HL-60/S4 treated with retinoic acid at 250 ng/mL for 4 days and 3 days (cell line): ENCODE results near the gene PRICKLE4.

Experiments
- in situ Hi-C: fragments of 300-500 bp; cut with MboI; formaldehyde crosslinking; loops from 2 replicates; pipeline ENCODE4 v1.7.0; 2022; ENCODE audit warnings: low sequenced_read_pairs

PRICKLE4 gene

GRCh38 chr6:41780551-41781365 lies at the start of gene PRICKLE4:
TSS of gene PRICKLE4 (plus strand) at chr6:41780782. CDS start at chr6:41783474, 2,692 bp downstream.
- in situ Hi-C loops, result loop anchor here (10.0 kb wide), 1 partner anchor 264 kb away; no protein-coding TSS in a partner anchor

GRCh38 chr6:41731561-41732086 lies 49.0 kb upstream of the PRICKLE4 start:
- in situ Hi-C loops, result no loop called here

- in situ Hi-C loops, result no loop called here
These were observed 48.4 kb upstream of the PRICKLE4 start for GRCh38 chr6:41732149-41732548.

- in situ Hi-C loops, result no loop called here
These were observed 47.8 kb upstream of the PRICKLE4 start for GRCh38 chr6:41732591-41733359.

GRCh38 chr6:41733360-41733706 lies 47.2 kb upstream of the PRICKLE4 start:
- in situ Hi-C loops, result no loop called here

- in situ Hi-C loops, result no loop called here
These were observed 46.6 kb upstream of the PRICKLE4 start for GRCh38 chr6:41733707-41734665.

- in situ Hi-C loops, result no loop called here
These were observed 45.7 kb upstream of the PRICKLE4 start for GRCh38 chr6:41734666-41735426.

- in situ Hi-C loops, result no loop called here
These were observed 45.0 kb upstream of the PRICKLE4 start, which contains the start of gene TFEB for GRCh38 chr6:41735427-41736185. TSS of gene TFEB (minus strand) at chr6:41735608. CDS start at chr6:41691213, 44,395 bp downstream.

- in situ Hi-C loops, result no loop called here
These were observed 44.3 kb upstream of the PRICKLE4 start for GRCh38 chr6:41736186-41736733.

- in situ Hi-C loops, result no loop called here
These were observed 43.6 kb upstream of the PRICKLE4 start for GRCh38 chr6:41736800-41737555.

- in situ Hi-C loops, result no loop called here
These were observed 42.9 kb upstream of the PRICKLE4 start for GRCh38 chr6:41737591-41738130.

GRCh38 chr6:41739041-41739440 lies 41.5 kb upstream of the PRICKLE4 start:
- in situ Hi-C loops, result no loop called here

GRCh38 chr6:41740366-41741162 lies 40.0 kb upstream of the PRICKLE4 start:
- in situ Hi-C loops, result no loop called here

GRCh38 chr6:41741625-41742490 lies 38.7 kb upstream of the PRICKLE4 start:
- in situ Hi-C loops, result no loop called here

GRCh38 chr6:41743406-41744235 lies 37.0 kb upstream of the PRICKLE4 start:
- in situ Hi-C loops, result no loop called here
